Urinary bladder (tissue), 4 donors: Measurements from ENCODE around the gene ABRACL. TPM values are rescaled to one million over a fixed set of nuclear protein-coding genes. Genes with fewer than 3 reads are reported as not detected.
"Not testable (repeated sequence)": the region's sequence is repeated elsewhere in the genome, so short reads cannot be mapped to it uniquely, and the experiment has no call there.

Source experiments
- DNase-seq: peaks from one replicate; pipeline ENCODE4 v3.0.0-alpha.2; 2015; ENCODE audit errors: extremely low spot score
- H3K27ac ChIP-seq: one replicate; pipeline ENCODE4 v1.5.1; 2013; ENCODE audit warnings: low read depth, mild to moderate bottlenecking, moderate library complexity
- H3K36me3 ChIP-seq: one replicate; pipeline ENCODE4 v1.6.1; 2013; ENCODE audit warnings: mild to moderate bottlenecking, moderate library complexity; ENCODE audit not compliant: insufficient read depth
- H3K4me1 ChIP-seq: one replicate; pipeline ENCODE4 v1.6.1; 2013; ENCODE audit warnings: mild to moderate bottlenecking, moderate library complexity; ENCODE audit not compliant: insufficient read depth
- H3K4me3 ChIP-seq: one replicate; pipeline ENCODE4 v1.5.1; 2013; ENCODE audit warnings: low read depth, low read length
- WGBS: extraction: QIAGEN DNeasy Blood & Tissue Kit; methylation state at CpG from one replicate; pipeline ENCODE4 v1.1.7; 2013; 5-methylcytosine and 5-hydroxymethylcytosine counted together
- polyA plus RNA-seq: library from polyadenylated mRNA; stranded (reverse); fragments of 200-250 nt; gene quantifications from one replicate; pipeline ENCODE4 v1.2.3, GENCODE V29; 2013
- total RNA-seq: library from RNA; depleted of rRNA; stranded (reverse); fragments of >200 nt; gene quantifications from one replicate; pipeline ENCODE4 v1.2.3, GENCODE V29; 2014
- donor health status: healthy with polysubstance abuse.
- donor health status: healthy.

The ABRACL gene
- total and polyA plus RNA-seq, 2 donors = 30.2 to 33.8 TPM

GRCh38 chr6:139020689-139021088, 7.9 kb upstream of the ABRACL start:
- Histone ChIP-seq H3K27ac (no peak overlapping the region), H3K36me3 (no peaks in the 10 kb centered on the region), H3K4me3 (no peak overlapping the region), H3K4me1 (no peaks in the 10 kb centered on the region)
- DNase-seq = no peak
- WGBS = 96% methylated on average over 3 of the region's 3 CpGs

GRCh38 chr6:139025416-139025815, 3.1 kb upstream of the ABRACL start:
- not testable (repeated sequence) for H3K27ac ChIP-seq, H3K36me3 ChIP-seq, H3K4me1 ChIP-seq, DNase-seq, H3K4me3 ChIP-seq
- 96% methylated on average over 3 of the region's 3 CpGs for WGBS

GRCh38 chr6:139027620-139028182, 844 bp upstream of the ABRACL start:
- no peaks in the 10 kb centered on the region for H3K4me1 ChIP-seq
- no peak overlapping the region for H3K27ac ChIP-seq
- DNase-seq = no peak
- no peak overlapping the region for H3K4me3 ChIP-seq
- no peaks in the 10 kb centered on the region for H3K36me3 ChIP-seq
- WGBS = 24% methylated on average over 10 of the region's 10 CpGs

GRCh38 chr6:139028215-139028657, 309 bp upstream of the ABRACL start:
- no peak for DNase-seq
- 2% methylated on average over 14 of the region's 14 CpGs for WGBS
- peak overlapping the region; percentile 97 for H3K4me3 ChIP-seq
- no peak overlapping the region for H3K27ac ChIP-seq
- no peaks in the 10 kb centered on the region for H3K36me3 ChIP-seq
- no peaks in the 10 kb centered on the region for H3K4me1 ChIP-seq

- 7% methylated on average over 44 of the region's 44 CpGs for WGBS
- Histone ChIP-seq H3K4me3 (peak overlapping the region; percentile 97), H3K4me1 (no peaks in the 10 kb centered on the region), H3K36me3 (no peaks in the 10 kb centered on the region), H3K27ac (peak overlapping the region; percentile 72)
- DNase-seq = no peak
Measured at GRCh38 chr6:139029470-139030227, 1.1 kb downstream of the ABRACL start.

GRCh38 chr6:139030228-139030963, 1.9 kb downstream of the ABRACL start:
- no peak overlapping the region for H3K4me3 ChIP-seq
- no peak for DNase-seq
- H3K27ac ChIP-seq = no peak overlapping the region

GRCh38 chr6:139037490-139037889, 8.9 kb downstream of the ABRACL start:
- H3K4me3 ChIP-seq = no peak overlapping the region
- no peak for DNase-seq
- H3K4me1 ChIP-seq = no peaks in the 10 kb centered on the region
- WGBS = 86% methylated on average over 5 of the region's 5 CpGs
- H3K27ac ChIP-seq = no peak overlapping the region
- no peaks in the 10 kb centered on the region for H3K36me3 ChIP-seq

More at GRCh38 chr6:139030228-139030963, 1.9 kb downstream of the ABRACL start:
- H3K4me1 ChIP-seq = no peaks in the 10 kb centered on the region
- H3K36me3 ChIP-seq = no peaks in the 10 kb centered on the region
- 73% methylated on average over 9 of the region's 9 CpGs for WGBS

GRCh38 chr6:139044250-139044649, 15.7 kb downstream of the ABRACL start:
- WGBS = 96% methylated on average over 3 of the region's 3 CpGs

GRCh38 chr6:139047677-139048076, 19.1 kb downstream of the ABRACL start:
- no peak for DNase-seq
- H3K27ac ChIP-seq = no peak overlapping the region
- 71% methylated on average over 3 of the region's 3 CpGs for WGBS

More at GRCh38 chr6:139044250-139044649, 15.7 kb downstream of the ABRACL start:
- DNase-seq = no peak
- Histone ChIP-seq H3K4me1 (no peaks in the 10 kb centered on the region), H3K4me3 (no peak overlapping the region), H3K27ac (no peak overlapping the region), H3K36me3 (no peaks in the 10 kb centered on the region)

GRCh38 chr6:139048912-139049311, 20.4 kb downstream of the ABRACL start:
- H3K4me1 ChIP-seq, H3K27ac ChIP-seq, H3K4me3 ChIP-seq, H3K36me3 ChIP-seq, DNase-seq: not testable (repeated sequence)
- 77% methylated on average over 4 of the region's 4 CpGs for WGBS

More at GRCh38 chr6:139047677-139048076, 19.1 kb downstream of the ABRACL start:
- Histone ChIP-seq H3K4me3 (no peak overlapping the region), H3K4me1 (no peaks in the 10 kb centered on the region), H3K36me3 (no peaks in the 10 kb centered on the region)

GRCh38 chr6:139050131-139050769, 21.7 kb downstream of the ABRACL start:
- H3K27ac ChIP-seq, DNase-seq, H3K4me3 ChIP-seq, H3K36me3 ChIP-seq, H3K4me1 ChIP-seq: not testable (repeated sequence)
- 84% methylated on average over 5 of the region's 5 CpGs for WGBS

GRCh38 chr6:139050770-139051313, 22.3 kb downstream of the ABRACL start:
- no peak for DNase-seq
- no peaks in the 10 kb centered on the region for H3K4me1 ChIP-seq
- no peaks in the 10 kb centered on the region for H3K36me3 ChIP-seq
- no peak overlapping the region for H3K27ac ChIP-seq
- H3K4me3 ChIP-seq = no peak overlapping the region
- 87% methylated on average over 5 of the region's 5 CpGs for WGBS

GRCh38 chr6:139051396-139052060, 23.0 kb downstream of the ABRACL start:
- H3K27ac ChIP-seq = no peak overlapping the region
- no peaks in the 10 kb centered on the region for H3K36me3 ChIP-seq
- no peak overlapping the region for H3K4me3 ChIP-seq
- DNase-seq = no peak
- WGBS = 86% methylated on average over 5 of the region's 5 CpGs
- no peaks in the 10 kb centered on the region for H3K4me1 ChIP-seq
